ENCODE results near the gene RTEL1.

Gene RTEL1

GRCh38 chr20:63697868-63698545 lies 39.9 kb downstream of the RTEL1 start:
- no peak for TF ChIP-seq CTCF (IDR thresholded peaks at IDR 0.05; ENCODE audit: low read depth, low read length)
- peak overlapping the region; percentile 53 for H3K4me3 ChIP-seq (ENCODE audit: low read depth, low read length)
- no peak for DNase-seq (ENCODE audit: low read depth, low spot score)
- in situ Hi-C loops (cut with HindIII; ENCODE audit: low sequenced_read_pairs) = no loop called here

- DNase-seq (ENCODE audit: low read depth, low spot score) = peak; percentile 93
- no peak overlapping the region for H3K4me3 ChIP-seq (ENCODE audit: low read depth, low read length)
- in situ Hi-C loops (cut with HindIII; ENCODE audit: low sequenced_read_pairs) = no loop called here
- no peak for TF ChIP-seq CTCF (IDR thresholded peaks at IDR 0.05; ENCODE audit: low read depth, low read length)
Measured at GRCh38 chr20:63698739-63699465, 40.8 kb downstream of the RTEL1 start.

GRCh38 chr20:63699466-63700198 lies 41.5 kb downstream of the RTEL1 start:
- TF ChIP-seq CTCF (IDR thresholded peaks at IDR 0.05; ENCODE audit: low read depth, low read length) = no peak
- H3K4me3 ChIP-seq (ENCODE audit: low read depth, low read length) = no peak overlapping the region
- no peak for DNase-seq (ENCODE audit: low read depth, low spot score)
- in situ Hi-C loops (cut with HindIII; ENCODE audit: low sequenced_read_pairs) = no loop called here

GRCh38 chr20:63700199-63701050 lies 42.3 kb downstream of the RTEL1 start:
- H3K4me3 ChIP-seq (ENCODE audit: low read depth, low read length) = no peak overlapping the region
- no peak for DNase-seq (ENCODE audit: low read depth, low spot score)
- in situ Hi-C loops (cut with HindIII; ENCODE audit: low sequenced_read_pairs) = no loop called here
- TF ChIP-seq CTCF (IDR thresholded peaks at IDR 0.05; ENCODE audit: low read depth, low read length) = no peak

GRCh38 chr20:63701051-63701328 lies 42.9 kb downstream of the RTEL1 start:
- in situ Hi-C loops (cut with HindIII; ENCODE audit: low sequenced_read_pairs) = no loop called here
- DNase-seq (ENCODE audit: low read depth, low spot score) = no peak
- no peak for TF ChIP-seq CTCF (IDR thresholded peaks at IDR 0.05; ENCODE audit: low read depth, low read length)
- no peak overlapping the region for H3K4me3 ChIP-seq (ENCODE audit: low read depth, low read length)
